Bronchial epithelial cell (primary cell): Measurements from ENCODE around the gene FFAR2. TPM values are rescaled to one million over a fixed set of nuclear protein-coding genes. Genes with fewer than 3 reads are reported as not detected.

ENCODE experiments used
- DNase-seq: peaks from one replicate; pipeline ENCODE4 v3.0.0-alpha.2; 2010; ENCODE audit warnings: low read depth
- FAIRE-seq: peaks from 2 replicates; lab custom pipeline; 2011; peaks lifted over from hg19 to GRCh38; lab: Jason Lieb, UNC
- H3K27me3 ChIP-seq: 2 replicates; pipeline ENCODE4 v1.5.1; 2011; ENCODE audit warnings: low read length; ENCODE audit not compliant: control insufficient read depth, insufficient read depth
- H3K36me3 ChIP-seq: 2 replicates; pipeline ENCODE4 v1.5.1; 2011; ENCODE audit warnings: low read length; ENCODE audit not compliant: control insufficient read depth, insufficient read depth
- H3K4me3 ChIP-seq: 2 replicates; pipeline ENCODE4 v1.5.1; 2011; ENCODE audit warnings: mild to moderate bottlenecking, low read depth, low read length, control low read depth
- CTCF ChIP-seq: IDR thresholded peaks from 2 replicates; pipeline ENCODE4 v1.5.1; 2011; ENCODE audit warnings: mild to moderate bottlenecking, moderate library complexity, low read length, control low read depth, inconsistent platforms; ENCODE audit not compliant: insufficient read depth, severe bottlenecking
- total RNA-seq: library from RNA; depleted of rRNA; stranded (reverse); fragments of >200 nt; gene quantifications from 2 replicates; pipeline ENCODE4 v1.2.1, GENCODE V29; 2014

FFAR2 gene
- total RNA-seq, 1 donor from 2014 or later = not detected

GRCh38 chr19:35429698-35430408 lies 18.2 kb upstream of the FFAR2 start:
- DNase-seq (no peak), FAIRE-seq (no peak)
- Histone ChIP-seq H3K4me3 (no peak overlapping the region), H3K27me3 (no peaks in the 10 kb centered on the region), H3K36me3 (no peaks in the 10 kb centered on the region)
- TF ChIP-seq CTCF = no peak

GRCh38 chr19:35430409-35431144 lies 17.5 kb upstream of the FFAR2 start:
- no peak for TF ChIP-seq CTCF
- DNase-seq (no peak), FAIRE-seq (no peak)
- no peaks in the 10 kb centered on the region for H3K27me3 ChIP-seq
- H3K36me3 ChIP-seq = no peaks in the 10 kb centered on the region
- H3K4me3 ChIP-seq = no peak overlapping the region

GRCh38 chr19:35431145-35431807 lies 16.8 kb upstream of the FFAR2 start:
- DNase-seq (no peak), FAIRE-seq (no peak)
- H3K4me3 ChIP-seq = no peak overlapping the region
- no peak for TF ChIP-seq CTCF
- no peaks in the 10 kb centered on the region for H3K27me3 ChIP-seq
- H3K36me3 ChIP-seq = no peaks in the 10 kb centered on the region

DNA sequence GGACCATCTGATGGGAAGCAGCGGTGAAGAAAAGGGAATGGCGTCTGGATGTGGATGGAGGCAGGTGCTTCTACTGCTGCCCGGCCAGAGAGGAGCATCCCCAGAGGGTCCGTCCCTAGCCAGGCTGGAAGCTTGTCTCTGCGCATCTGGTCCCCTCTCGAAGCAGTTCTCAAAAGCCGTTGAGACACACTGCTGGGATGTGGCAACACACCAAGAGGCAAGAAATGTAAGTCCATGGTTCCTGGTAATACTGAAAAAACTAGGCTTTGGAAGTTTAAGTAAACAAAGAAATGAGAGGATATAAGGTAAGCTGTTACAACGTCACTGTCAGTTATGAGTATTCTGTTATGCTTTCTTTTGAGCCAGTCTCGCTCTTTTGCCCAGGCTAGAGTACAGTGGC lies 15.1 kb upstream of the FFAR2 start:
- Histone ChIP-seq H3K27me3 (no peaks in the 10 kb centered on the region), H3K4me3 (no peak overlapping the region), H3K36me3 (no peaks in the 10 kb centered on the region)
- TF ChIP-seq CTCF = no peak
- DNase-seq (no peak), FAIRE-seq (no peak)

DNA sequence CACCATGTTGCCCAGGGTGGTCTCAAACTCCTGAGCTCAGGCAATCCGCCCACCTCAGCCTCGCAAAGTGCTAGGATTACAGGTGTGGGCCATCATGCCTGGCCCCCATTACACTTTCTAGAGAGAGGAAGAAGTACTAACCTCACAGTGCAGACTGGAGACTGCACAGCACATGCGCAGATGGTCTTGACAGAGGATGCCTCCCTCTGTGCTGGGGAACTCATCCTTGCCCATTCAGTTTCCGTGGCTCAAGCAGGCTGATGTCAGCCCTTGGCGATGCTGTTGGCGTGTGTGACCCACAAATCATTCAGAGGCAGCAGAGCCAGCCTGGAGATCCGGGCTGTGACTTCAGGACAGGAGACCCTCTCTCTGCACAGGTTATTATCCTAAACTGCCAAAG lies 14.6 kb upstream of the FFAR2 start:
- Histone ChIP-seq H3K36me3 (no peaks in the 10 kb centered on the region), H3K4me3 (no peak overlapping the region), H3K27me3 (no peaks in the 10 kb centered on the region)
- TF ChIP-seq CTCF = no peak
- DNase-seq = no peak
- no peak for FAIRE-seq
